H1 (cell line): ENCODE data around the gene KDM8. TPM values are rescaled to one million over a fixed set of nuclear protein-coding genes. Genes with fewer than 3 reads are reported as not detected.

Source experiments
- BRCA1 ChIP-seq: IDR thresholded peaks from 2 replicates; pipeline ENCODE4 v1.6.1; 2012; ENCODE audit warnings: low read depth, low read length, improper control_type of control experiment
- CEBPB ChIP-seq: IDR thresholded peaks from 2 replicates; pipeline ENCODE4 v1.6.1; 2012; ENCODE audit warnings: low read depth, low read length
- CHD1 ChIP-seq: IDR thresholded peaks from 2 replicates; pipeline ENCODE4 v1.6.1; 2012; ENCODE audit warnings: low read depth, low read length, improper control_type of control experiment
- CHD2 ChIP-seq: IDR thresholded peaks from 2 replicates; pipeline ENCODE4 v1.6.1; 2012; ENCODE audit warnings: low read length, improper control_type of control experiment
- EZH2 ChIP-seq: fragments of 200-600 bp; sonication (generic); IDR thresholded peaks from 2 replicates; pipeline ENCODE4 v1.7.1; 2012; ENCODE audit warnings: low read depth, mild to moderate bottlenecking, moderate library complexity, low read length, inconsistent platforms; ENCODE audit not compliant: severe bottlenecking
- GTF2F1 ChIP-seq: IDR thresholded peaks from 2 replicates; pipeline ENCODE4 v1.6.1; 2012; ENCODE audit warnings: low read depth, low read length, improper control_type of control experiment, borderline replicate concordance
- HDAC2 ChIP-seq, 2 experiments: fragments of 300-600 bp in 1 of 2; sonication (generic) in 1 of 2; IDR thresholded peaks; 2 replicates each; pipeline ENCODE4 v1.6.1; 2011 to 2012; ENCODE audit warnings: low read depth in 2 of 2, low read length in 2 of 2, mild to moderate bottlenecking in 2 of 2, moderate library complexity in 2 of 2, borderline replicate concordance in 1 of 2, inconsistent platforms in 1 of 2
- JUND ChIP-seq: IDR thresholded peaks from 2 replicates; pipeline ENCODE4 v1.6.1; 2011; ENCODE audit warnings: mild to moderate bottlenecking, improper control_type of control experiment, low read length
- KDM1A ChIP-seq: fragments of 200-600, 300-600 bp; sonication (generic); IDR thresholded peaks from 2 replicates; pipeline ENCODE4 v1.7.1; 2016; ENCODE audit warnings: mild to moderate bottlenecking, low read length, borderline replicate concordance
- MAFK ChIP-seq: IDR thresholded peaks from 2 replicates; pipeline ENCODE4 v1.6.1; 2012; ENCODE audit warnings: low read depth, mild to moderate bottlenecking, improper control_type of control experiment, low read length
- MAX ChIP-seq: IDR thresholded peaks from 2 replicates; pipeline ENCODE4 v1.6.1; 2012; ENCODE audit warnings: inconsistent platforms
- NANOG ChIP-seq: IDR thresholded peaks from 2 replicates; pipeline ENCODE4 v1.6.1; 2011; ENCODE audit warnings: low read length, low read depth, mild to moderate bottlenecking, inconsistent platforms; ENCODE audit not compliant: insufficient read depth, poor library complexity, severe bottlenecking
- NRF1 ChIP-seq: IDR thresholded peaks from 2 replicates; pipeline ENCODE4 v1.6.1; 2011; ENCODE audit warnings: mild to moderate bottlenecking, low read depth, low read length, improper control_type of control experiment
- POLR2AphosphoS5 ChIP-seq: IDR thresholded peaks from 2 replicates; pipeline ENCODE4 v1.6.1; 2011; ENCODE audit warnings: low read depth, low read length
- RAD21 ChIP-seq, 2 experiments: IDR thresholded peaks in 1 of 2; conservative IDR thresholded peaks in 1 of 2; 2 replicates each; pipeline ENCODE4 v1.6.1; 2011; ENCODE audit warnings: low read depth in 2 of 2, low read length in 2 of 2, improper control_type of control experiment in 1 of 2, inconsistent platforms in 1 of 2, mild to moderate bottlenecking in 1 of 2, moderate library complexity in 1 of 2
- RBBP5 ChIP-seq: IDR thresholded peaks from 2 replicates; pipeline ENCODE4 v1.7.1; 2012; ENCODE audit warnings: low read depth, mild to moderate bottlenecking, inconsistent platforms, low read length, moderate library complexity, borderline replicate concordance
- RNF2 ChIP-seq: fragments of 200-900, 300-1000 bp; sonication (generic); IDR thresholded peaks from 2 replicates; pipeline ENCODE4 v1.7.1; 2016; ENCODE audit warnings: borderline replicate concordance, low read depth, mild to moderate bottlenecking, antibody characterized with exemption, low read length; ENCODE audit not compliant: poor library complexity, severe bottlenecking; ENCODE audit errors: missing control alignments
- SP4 ChIP-seq: IDR thresholded peaks from 2 replicates; pipeline ENCODE4 v1.6.1; 2012; ENCODE audit warnings: low read length, inconsistent platforms
- TAF1 ChIP-seq: IDR thresholded peaks from 2 replicates; pipeline ENCODE4 v1.6.1; 2011; ENCODE audit warnings: mild to moderate bottlenecking, low read depth, low read length
- TAF7 ChIP-seq: optimal IDR thresholded peaks from 2 replicates; pipeline ENCODE3; 2011; ENCODE audit warnings: low read depth, mild to moderate bottlenecking, inconsistent platforms, low read length, moderate library complexity, borderline replicate concordance
- TBP ChIP-seq: IDR thresholded peaks from 2 replicates; pipeline ENCODE4 v1.6.1; 2011; ENCODE audit warnings: low read depth, low read length, improper control_type of control experiment
- TCF12 ChIP-seq: IDR thresholded peaks from 2 replicates; pipeline ENCODE4 v1.6.1; 2011; ENCODE audit warnings: low read depth, mild to moderate bottlenecking, low read length
- polyA plus RNA-seq, 7 experiments: library from polyadenylated mRNA; depleted of rRNA in 3 of 7; stranded (reverse) in 5 of 7; unstranded in 2 of 7; fragments of >200 nt in 5 of 7; fragments of 200-250 nt in 2 of 7; gene quantifications; 1 replicate in 5 of 7; 2 replicates in 1 of 7; 4 replicates in 1 of 7; pipeline versions ENCODE4 v1.2.1 to v1.2.3, GENCODE V29; 2011 to 2013; ENCODE audit warnings: missing spikeins in 2 of 7, mixed read lengths in 2 of 7
- total RNA-seq: library from RNA; stranded (reverse); fragmentation: NEBNext Ultra II Directional; extraction: Animal tissue kit (Norgen Biotek cat#: 25700); gene quantifications from 2 replicates; pipeline ENCODE4 v1.2.1, GENCODE V29; 2021
- TF ChIP-seq, protein P1 (sequence below): IDR thresholded peaks from 2 replicates; pipeline ENCODE4 v1.6.1; 2012; ENCODE audit warnings: inconsistent platforms

The KDM8 gene
- total and polyA plus RNA-seq, 2 of the 8 experiments (the other 6 are each of a cell fraction or from before 2014, with no cell fraction given) = 10.3 to 12.8 TPM

DNA sequence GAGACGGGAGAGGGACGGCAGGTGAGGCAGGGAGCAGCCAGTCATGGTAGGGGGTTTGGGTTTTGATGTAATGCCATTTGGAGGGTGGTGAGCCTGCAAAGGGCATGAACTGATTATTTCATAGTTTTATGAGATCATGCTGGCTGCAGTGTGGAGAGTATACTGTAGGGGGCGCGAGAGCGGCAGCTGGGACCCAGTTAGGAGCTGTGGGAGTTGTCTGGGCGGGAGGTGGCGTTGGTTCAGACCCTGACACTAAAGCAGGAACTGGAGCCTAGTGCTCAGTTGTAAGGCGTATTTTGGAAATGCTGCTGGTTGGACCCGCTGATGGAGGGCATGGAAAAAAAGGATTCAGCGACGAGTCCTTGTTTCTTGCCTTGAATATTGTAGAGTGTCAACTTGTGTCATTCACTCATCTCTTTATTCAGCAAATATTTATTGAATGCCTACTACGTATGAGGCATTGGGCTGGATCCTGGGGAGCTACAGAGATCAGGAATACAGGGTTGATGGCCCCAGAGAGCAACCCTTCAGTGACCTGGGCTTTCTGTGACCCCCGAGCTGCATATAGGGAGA lies 23.7 kb upstream of the KDM8 start (continued):
- no peak for TF ChIP-seq MAFK
- no peak for TF ChIP-seq RNF2
- peak; percentile 81 to 86 for TF ChIP-seq RAD21 (IDR thresholded peaks at IDR 0.05 in 1 of 2, conservative IDR thresholded peaks at IDR 0.05 in 1 of 2; ENCODE audit: low read depth in 2 of 2, low read length in 2 of 2)
- TF ChIP-seq EZH2 = no peak
- TF ChIP-seq GTF2F1 = no peak
- no peak for TF ChIP-seq HDAC2 (IDR thresholded peaks at IDR 0.05; ENCODE audit: borderline replicate concordance in 1 of 2, low read depth in 2 of 2, low read length in 2 of 2)
- peak; percentile 17; the same call in 1 of the 2 replicates for TF ChIP-seq CHD2
- TF ChIP-seq NRF1 = no peak
- no peak for TF ChIP-seq TAF7
- TF ChIP-seq POLR2AphosphoS5 = no peak
- no peak for TF ChIP-seq BRCA1
- TF ChIP-seq TCF12 = no peak
- TF ChIP-seq CHD1 = no peak
- TF ChIP-seq MAX = no peak
- TF ChIP-seq NANOG = no peak
- TF ChIP-seq SP4 = no peak
- TF ChIP-seq RBBP5 = no peak
- 0 out of 2 replicates have a peak, but pooled peaks have one; percentile 15 for TF ChIP-seq TBP
- TF ChIP-seq JUND = peak; percentile 82
- no peak for TF ChIP-seq KDM1A
- TF ChIP-seq, protein P1, sequence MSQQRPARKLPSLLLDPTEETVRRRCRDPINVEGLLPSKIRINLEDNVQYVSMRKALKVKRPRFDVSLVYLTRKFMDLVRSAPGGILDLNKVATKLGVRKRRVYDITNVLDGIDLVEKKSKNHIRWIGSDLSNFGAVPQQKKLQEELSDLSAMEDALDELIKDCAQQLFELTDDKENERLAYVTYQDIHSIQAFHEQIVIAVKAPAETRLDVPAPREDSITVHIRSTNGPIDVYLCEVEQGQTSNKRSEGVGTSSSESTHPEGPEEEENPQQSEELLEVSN = no peak
- no peak for TF ChIP-seq CEBPB
- no peak for TF ChIP-seq TAF1
